Superior temporal gyrus (tissue), 1 donor: ENCODE results near the gene FGD5.
"Not testable (repeated sequence)": the region's sequence is repeated elsewhere in the genome, so short reads cannot be mapped to it uniquely, and the experiment has no call there.

Source experiments
- DNase-seq: peaks from one replicate; pipeline ENCODE4 v3.0.0-alpha.2; 2016; ENCODE audit errors: extremely low spot score

The FGD5 gene

DNA sequence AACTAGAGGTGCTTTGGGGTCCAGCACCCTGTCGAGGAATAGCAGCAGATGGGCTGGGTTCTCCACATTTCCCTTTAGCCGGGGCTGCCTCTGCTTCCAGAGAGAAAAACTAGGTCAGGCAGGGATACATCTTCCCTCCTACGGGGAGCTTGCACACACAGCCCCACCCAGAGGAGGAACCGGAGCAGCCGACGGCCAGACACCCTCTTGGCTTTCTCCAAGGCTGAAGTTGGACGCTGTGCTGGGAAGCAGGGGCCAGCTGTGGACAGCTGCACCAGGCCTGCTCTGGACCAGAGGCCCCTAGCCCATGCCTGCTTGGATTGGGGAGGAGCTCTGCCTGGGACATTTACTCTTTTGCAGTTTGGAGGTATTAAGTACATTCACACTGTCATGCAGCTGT, 84.0 kb downstream of the FGD5 start:
- DNase-seq, result no peak

- not testable (repeated sequence) for DNase-seq
Measured at GRCh38 chr3:14903501-14903900, 84.7 kb downstream of the FGD5 start.

DNA sequence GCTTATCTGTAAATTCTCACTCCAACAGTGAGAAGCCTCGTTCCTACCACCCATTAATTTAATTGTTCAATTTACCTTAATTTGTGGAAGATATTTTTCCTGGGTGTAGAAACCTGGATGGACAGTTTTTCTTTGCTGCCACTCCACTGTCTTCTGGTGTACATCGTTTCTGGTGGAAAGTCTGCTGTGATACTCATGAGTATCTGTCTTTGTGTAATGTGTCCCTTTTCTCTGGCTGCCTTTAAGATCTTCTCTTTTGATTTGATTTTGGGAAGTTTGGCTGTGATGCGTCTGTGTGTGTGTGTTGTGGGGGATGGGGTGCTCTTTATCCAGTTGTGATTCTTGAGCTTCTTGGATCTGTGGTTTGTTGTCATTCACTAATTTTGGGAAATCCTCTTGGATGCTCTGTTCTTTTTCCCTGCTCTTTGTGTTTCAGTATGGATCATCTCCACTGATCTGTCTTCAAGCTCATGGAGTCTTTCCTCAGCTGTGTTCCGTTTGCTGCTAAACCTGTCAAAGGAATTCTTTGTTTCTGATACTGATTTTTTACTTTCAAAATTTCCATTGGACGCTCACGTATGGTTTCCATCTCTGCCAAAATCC, 86.4 kb downstream of the FGD5 start:
- no peak for DNase-seq

GRCh38 chr3:14906355-14906971, 87.7 kb downstream of the FGD5 start:
- DNase-seq, result no peak

- no peak for DNase-seq
Measured at GRCh38 chr3:14907043-14907966, 88.5 kb downstream of the FGD5 start.

DNA sequence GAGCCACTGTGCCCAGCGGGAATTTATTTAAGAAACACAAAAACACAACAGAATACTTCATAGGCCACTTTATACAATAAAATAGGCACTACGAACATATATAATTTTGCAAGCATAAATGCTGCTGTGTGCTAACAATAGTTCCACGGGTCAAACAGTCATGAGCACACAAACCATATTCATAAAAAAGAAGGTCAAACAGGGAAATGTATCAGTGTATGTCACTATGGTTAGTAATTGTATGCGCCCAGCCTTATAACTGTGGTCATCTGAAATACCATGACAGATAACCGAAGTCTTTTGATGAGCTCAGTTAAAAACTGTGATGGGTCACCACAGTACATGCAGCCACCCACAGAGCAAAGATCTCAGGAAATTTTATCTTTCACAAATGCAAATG, 90.5 kb downstream of the FGD5 start:
- no peak for DNase-seq

DNA sequence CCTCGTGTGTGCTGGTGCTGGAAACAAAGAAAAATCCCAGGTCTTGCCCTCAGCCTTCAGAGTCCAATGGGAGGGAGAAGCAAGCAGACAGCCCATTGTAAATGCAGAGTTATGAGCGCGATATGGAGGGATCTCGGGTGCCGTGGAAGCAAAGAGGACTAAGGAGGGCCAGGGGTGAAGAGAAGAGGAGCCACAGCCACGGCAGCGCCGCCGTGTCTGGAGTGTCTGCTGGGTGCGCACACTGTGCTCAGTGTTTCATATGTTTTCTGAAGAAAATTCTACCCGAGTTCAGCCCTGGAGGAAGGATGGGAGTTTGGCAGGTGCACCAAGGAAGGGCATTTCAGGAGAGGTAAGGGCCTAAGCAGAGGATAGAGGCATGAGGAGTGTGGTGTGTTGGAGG, 92.9 kb downstream of the FGD5 start:
- no peak for DNase-seq

DNA sequence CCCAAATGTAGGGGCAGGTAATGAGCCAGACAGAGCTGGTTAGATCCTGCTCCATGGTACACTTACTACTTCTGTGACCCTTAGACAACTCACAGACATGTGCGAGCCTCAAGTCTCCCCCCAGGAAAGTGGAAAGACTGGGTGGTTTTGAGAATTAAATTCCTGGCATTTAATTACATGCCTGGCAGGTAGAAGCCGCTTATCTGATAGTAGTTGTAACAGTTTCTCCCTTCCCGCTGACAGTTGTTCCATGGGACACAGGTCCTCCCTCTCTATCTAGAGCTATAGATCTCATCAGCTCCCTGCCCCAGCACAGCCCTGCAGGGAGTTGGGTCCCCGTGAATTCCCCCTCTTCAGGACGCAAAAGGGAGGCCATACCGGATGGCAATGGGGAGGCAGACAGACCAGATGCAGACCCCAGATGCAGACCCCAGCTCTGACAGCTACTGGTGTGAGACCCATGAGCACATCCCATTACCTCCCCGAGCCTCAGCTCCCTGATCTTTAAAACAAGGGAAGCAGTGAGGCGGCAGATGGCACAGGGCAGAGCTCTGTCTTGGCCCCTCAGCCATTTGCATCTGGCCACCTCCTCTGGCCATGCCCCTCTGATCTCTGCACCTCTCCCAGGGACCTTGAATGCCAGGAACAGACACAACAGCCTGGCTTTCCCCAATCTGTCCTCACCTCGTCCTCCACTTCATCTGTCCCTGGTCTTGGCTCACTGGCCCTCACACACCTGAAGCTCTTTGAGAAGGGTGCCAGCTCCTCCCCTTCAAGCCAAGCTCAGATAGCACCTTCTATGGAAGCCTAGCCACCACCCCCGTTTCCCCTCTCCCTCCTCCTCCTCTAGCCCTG, 94.5 kb downstream of the FGD5 start:
- DNase-seq, result no peak

DNA sequence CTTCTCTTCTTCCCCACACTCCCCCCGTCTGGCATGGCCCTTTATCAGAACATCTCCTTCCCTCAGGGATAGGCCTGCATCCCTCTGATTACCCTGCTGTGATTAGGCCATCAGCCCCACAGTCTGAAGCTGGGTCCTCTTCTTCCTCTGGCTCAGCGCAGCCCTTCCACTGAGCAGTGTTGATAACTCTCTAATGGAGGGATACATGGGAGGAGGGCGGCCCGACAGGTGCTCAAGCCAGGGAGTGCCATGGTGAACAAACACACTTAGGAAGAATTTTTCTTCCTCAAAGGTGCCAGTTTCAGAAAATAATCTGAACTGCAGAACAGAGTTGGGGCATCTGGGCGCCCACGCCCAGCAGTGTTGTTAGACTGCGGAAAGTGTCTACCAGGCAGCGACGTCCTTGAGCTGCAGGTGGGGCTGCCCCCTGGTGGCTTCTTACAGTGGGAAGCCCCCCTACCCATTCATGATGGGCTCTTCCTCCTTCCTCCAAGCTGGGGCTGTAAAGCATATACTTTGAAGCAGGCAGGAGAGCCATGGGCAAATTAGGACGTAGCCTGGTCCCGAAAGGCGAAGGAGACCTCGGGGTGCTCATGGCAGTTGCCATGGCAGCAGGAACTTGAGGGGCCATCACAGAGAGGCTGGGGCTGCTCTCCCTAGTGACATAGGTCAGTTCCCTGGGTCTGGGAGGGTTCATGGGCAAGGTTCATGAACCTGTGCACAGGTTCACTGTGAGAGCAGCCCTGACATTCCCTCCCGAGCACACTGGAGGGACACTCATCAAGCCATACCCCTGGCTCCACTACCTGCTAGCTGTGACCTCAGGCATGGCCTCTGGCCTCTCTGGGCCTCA, 95.4 kb downstream of the FGD5 start:
- DNase-seq, result no peak

DNA sequence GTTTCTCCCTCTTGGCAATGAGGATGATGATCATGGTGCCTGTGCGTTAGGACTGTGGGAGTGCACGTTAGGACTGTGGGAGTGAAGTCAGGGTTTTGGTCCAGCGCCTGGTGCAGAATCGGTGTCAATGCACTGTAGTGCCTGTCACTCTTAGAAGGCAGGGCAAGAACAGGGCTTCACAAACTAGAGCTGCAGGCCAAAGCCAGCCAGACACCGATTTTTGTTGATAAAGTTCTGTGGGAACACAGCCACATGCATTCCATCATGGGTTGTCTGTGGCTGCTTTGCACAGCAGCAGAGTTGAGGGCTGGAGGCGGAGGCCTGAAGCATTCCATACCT, 96.0 kb downstream of the FGD5 start:
- no peak for DNase-seq

DNA sequence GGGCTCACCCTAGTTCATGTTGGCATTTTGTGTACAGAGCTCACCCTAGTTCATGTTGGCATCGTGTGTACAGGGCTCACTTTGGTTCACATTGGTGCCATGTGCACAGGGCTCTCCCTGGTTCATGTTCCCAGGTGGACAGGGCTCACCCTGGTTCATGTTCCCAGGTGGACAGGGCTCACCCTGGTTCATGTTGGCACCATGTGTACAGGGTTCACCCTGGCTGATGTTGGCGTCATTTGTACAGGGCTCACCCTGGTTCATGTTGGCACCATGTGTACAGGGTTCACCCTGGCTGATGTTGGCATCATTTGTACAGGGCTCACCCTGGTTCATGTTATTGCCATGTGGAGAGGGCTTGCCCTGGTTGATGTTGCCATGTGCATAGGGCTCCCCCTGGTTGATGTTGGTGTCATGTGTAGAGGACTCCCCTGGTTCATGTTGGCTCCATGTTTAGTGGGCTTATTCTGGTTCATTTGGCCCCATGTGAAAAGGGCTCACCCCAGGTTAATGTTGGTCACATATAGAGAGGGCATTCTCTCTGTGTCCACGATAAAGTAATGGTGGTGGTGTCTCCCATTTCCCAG, 97.0 kb downstream of the FGD5 start:
- DNase-seq, result no peak

DNA sequence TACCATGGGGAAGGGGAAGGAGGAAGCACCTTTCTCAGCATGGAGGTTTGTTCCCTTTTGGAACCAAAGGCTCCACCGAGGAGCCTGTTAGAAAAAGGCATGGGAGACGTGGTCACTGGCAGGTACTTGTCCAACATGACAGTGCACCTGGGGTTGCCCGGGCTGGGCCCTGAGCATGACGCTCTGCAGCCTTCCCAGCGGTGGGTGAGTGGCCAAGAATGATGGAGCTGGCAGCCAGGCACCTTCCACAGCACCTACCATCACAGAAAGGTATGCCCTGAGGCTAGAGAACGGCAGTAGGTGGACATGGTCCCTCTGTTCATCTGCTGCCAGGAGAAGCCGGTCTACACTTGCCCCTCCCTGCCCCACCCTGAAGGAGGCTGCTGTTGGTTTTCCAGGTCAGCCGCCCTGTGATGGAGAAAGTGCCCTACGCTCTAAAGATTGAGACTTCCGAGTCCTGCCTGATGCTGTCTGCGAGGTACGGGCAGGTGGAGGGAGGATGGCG, 99.6 kb downstream of the FGD5 start:
- no peak for DNase-seq

DNA sequence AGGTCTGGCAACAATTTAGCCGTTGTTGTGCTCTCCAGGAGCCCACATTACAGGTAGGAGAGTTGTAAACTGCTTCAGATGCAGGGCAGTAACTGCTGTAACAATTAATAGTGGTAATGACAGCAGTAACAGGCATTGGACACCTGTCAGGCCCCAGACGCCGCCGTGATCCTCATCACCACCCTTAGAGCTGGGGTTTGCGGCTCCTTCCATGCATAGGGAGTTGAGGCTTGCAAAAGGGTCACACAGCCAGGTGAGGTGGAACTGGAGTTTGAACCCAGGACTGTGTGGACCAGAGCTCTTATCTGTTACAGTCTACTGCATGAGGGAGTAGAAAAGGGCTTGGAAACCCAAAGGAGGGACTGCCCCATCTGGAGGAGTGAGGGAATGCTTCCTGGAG, 101.8 kb downstream of the FGD5 start:
- no peak for DNase-seq

DNA sequence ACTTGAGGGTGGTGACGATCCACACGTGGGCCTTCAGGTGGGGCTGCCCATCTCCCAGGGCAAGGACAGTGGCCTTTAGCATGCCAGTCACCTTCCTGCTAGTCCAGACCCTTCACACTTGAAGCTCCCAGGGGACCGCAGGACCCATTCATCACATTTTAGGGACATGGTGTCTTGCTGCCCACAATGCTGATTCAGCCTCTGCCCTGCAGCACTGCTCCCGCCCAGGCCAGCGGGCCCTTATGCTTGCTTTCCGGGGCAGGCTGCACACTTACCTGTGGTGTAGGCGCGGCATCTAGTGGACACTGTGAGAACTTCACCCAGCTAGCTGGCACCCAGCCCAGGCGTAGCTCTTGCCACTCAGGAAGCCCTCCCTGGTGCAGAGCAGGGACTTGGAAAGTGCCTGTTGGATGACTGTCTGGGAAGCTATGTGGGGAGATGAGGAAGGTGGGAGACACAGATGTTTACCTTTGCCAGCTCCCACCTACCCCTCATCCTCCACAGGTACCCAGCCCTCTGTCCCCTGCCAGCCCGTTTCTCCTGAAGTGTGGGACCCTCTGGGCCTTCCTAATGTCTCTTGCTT, 102.4 kb downstream of the FGD5 start:
- DNase-seq, result peak; percentile 91

DNA sequence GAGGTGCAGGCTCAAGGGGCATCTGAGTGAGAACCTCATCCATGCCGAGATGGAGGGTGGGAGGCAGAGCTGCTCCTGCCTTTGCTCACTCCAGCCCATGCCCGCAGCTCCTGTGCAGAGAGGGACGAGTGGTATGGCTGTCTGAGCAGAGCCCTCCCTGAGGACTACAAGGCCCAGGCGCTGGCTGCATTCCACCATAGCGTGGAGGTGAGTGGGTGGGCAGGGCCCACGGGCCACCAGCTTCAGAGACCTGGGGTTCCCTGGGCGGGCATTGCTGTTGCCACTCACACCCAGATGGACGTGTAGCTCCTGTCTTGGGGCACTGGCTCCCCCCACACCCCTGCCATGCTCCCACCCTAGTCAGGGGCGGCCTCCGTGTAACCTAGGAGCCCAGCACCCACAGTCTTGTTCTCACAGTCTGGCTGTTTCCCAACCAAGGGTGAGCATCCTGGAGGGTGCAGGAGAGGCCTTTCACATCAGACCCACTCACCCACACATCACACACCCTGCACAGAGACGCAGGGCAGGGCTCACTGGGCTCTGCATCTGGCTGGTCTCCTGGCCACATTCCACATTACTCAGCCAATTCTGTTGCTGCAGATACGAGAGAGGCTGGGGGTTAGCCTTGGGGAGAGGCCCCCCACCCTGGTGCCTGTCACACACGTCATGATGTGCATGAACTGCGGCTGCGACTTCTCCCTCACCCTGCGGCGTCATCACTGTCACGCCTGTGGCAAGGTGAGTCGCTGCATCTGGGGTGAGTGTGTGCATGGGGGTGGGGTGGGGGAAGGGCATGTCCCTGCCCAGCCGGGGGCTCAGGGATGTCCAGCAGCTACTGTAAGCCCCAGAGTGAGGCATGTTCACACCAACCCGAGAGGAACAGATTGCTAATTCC, 103.3 kb downstream of the FGD5 start:
- no peak for DNase-seq

DNA sequence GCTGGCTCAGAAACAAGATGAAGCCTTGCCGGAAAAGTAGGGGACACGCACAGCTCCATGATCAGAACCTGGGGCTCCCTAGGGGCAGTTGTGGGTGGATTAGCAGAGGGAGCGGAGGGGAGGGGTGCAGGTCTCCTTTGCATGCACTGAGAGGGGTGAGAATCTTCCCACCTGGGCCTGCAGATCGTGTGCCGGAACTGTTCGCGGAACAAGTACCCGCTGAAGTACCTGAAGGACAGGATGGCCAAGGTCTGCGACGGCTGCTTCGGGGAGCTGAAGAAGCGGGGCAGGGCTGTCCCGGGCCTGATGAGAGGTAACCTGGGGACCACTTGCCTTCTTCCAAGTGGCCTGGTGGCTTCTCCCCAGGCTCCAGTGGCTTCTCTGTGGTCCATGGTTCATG, 104.1 kb downstream of the FGD5 start:
- DNase-seq, result no peak

DNA sequence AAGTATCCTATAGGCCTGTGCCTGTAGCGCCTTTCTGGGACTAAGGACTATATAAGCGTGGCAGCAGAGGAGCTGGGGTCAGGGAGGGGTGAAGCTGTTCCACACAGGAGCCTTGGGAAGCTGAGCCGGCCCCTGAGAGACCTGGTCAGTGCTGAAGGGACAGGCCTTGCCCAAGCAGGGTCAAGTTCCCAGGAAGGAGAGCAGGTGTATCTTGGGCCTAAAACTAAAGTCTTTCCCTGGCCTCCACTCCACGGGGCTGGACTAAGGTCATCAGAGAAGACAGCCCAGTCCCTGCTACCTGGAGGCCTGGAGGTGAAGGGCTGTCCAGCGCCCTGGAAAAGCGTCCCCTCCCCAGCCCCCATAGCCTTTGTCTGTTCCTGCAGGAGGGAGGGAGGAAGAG, 104.7 kb downstream of the FGD5 start:
- DNase-seq, result no peak

DNA sequence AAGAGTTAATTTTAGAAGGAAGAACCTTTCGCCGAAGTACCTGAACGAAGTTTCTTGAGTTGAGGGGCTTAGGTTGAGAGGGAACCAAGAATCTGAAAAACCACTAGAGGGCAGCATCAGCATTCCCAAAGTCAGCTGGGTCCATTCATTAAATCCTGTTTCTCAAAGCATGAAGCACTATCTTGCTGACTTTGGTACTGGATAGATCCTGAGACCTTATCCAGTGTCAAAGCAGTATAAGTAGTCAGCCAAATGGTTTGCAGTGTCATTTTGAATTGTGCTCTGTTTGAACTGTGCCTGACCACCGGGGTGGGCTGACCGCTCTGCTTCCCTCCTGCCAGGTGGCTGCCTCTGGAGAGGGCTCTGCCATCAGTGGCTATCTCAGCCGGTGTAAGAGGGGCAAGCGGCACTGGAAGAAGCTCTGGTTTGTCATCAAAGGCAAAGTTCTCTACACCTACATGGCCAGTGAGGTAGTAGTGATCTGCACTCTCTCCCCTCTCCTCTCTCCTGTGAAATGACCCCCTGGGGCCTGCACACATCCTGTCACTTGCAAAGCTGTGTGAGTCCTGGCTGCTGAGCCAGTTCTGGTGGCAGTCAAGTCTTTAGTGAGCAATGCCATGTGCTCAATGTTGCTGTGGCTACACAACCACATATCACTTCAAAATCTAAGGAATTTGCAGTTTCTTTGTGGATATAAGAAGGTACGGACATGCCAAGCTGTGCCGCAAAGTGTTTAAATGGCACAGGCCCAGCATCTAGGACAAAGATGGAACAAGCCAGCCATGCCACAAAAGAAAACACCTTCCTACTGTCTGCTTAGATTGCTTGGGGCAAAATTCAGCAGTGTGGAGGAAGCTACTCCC, 107.2 kb downstream of the FGD5 start:
- DNase-seq, result peak; percentile 86
